HAP-1 (cell line): ENCODE data around the gene PDGFRA.

Experiments
- DNase-seq, 2 experiments: peaks; one replicate each; pipeline ENCODE4 v3.0.0-alpha.2; 2016 to 2020; ENCODE audit warnings: low spot score in 2 of 2
- H3K27me3 ChIP-seq: fragments of 250-450 bp; sonication (Bioruptor Pico); 2 replicates; pipeline ENCODE4 v1.5.1; 2020; ENCODE audit warnings: low read depth, mild to moderate bottlenecking, moderate library complexity
- H3K36me3 ChIP-seq: fragments of 250-450 bp; sonication (Bioruptor Pico); replicated peaks from 2 replicates; pipeline ENCODE4 v1.5.1; 2020; ENCODE audit warnings: mild to moderate bottlenecking
- H3K4me1 ChIP-seq: fragments of 250-450 bp; sonication (Bioruptor Pico); 2 replicates; pipeline ENCODE4 v1.5.1; 2020; ENCODE audit warnings: mild to moderate bottlenecking
- H3K4me3 ChIP-seq: fragments of 250-450 bp; sonication (Bioruptor Pico); 2 replicates; pipeline ENCODE4 v1.5.1; 2020; ENCODE audit warnings: mild to moderate bottlenecking, moderate library complexity
- H3K9me3 ChIP-seq: fragments of 250-450 bp; sonication (Bioruptor Pico); 2 replicates; pipeline ENCODE4 v1.5.1; 2020; ENCODE audit warnings: mild to moderate bottlenecking, moderate library complexity
- in situ Hi-C: fragments of 300-500 bp; cut with MboI; formaldehyde crosslinking; loops from 3 replicates; pipeline ENCODE4 v1.14.3; 2020; ENCODE audit warnings: low sequenced_read_pairs, inconsistent platforms, mixed read lengths

Gene PDGFRA

GRCh38 chr4:54278216-54278615, 49.1 kb downstream of the PDGFRA start:
- DNase-seq: peak in 1 of 2 experiments; percentile 7
- no peaks in the 10 kb centered on the region for H3K27me3 ChIP-seq
- H3K36me3 ChIP-seq: peaks cover 32% of the 10 kb centered on the region
- in situ Hi-C loops: no loop called here
- H3K4me1 ChIP-seq: no peaks in the 10 kb centered on the region; the same call in 1 of the 2 replicates
- peaks cover 3% of the 10 kb centered on the region for H3K9me3 ChIP-seq
- no peak overlapping the region for H3K4me3 ChIP-seq

DNA sequence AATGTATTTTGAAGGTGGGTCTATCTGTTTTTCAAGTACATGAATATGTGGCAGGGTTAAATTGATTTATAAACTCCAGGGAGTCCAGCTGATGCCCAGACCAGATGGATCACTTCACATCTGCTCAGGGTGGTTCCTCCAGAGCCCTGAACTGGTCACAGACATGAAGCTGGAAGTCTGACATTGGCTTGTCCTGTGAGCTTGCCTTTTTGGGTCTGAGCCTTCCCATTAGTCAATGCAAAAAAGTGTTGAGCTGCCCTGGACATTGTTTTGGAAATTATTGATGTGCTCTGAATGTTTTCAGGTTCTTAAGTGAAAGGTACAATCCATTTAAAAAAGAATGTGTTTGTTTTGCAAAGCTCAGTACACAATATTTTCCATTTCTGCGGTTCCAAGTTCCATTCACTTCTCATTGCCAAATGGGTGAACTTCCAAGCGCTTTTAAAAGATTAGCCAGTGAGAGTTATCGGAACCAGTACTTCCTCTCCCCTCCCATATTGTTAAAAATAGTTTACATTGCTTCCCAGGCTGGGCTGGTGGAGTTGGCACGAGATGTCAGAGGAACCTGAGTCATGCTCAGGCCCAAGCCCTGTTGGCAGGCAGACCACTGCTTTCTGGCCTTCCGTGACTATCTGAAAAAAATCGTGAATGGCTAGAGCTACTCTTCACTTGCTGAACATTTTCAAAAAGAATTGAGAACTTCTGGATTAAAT, 52.1 kb downstream of the PDGFRA start:
- no peak overlapping the region for H3K4me3 ChIP-seq
- peaks cover 24% of the 10 kb centered on the region for H3K36me3 ChIP-seq
- in situ Hi-C loops: no loop called here
- no peak for DNase-seq
- H3K9me3 ChIP-seq: peaks cover 3% of the 10 kb centered on the region
- no peaks in the 10 kb centered on the region for H3K27me3 ChIP-seq
- H3K4me1 ChIP-seq: no peaks in the 10 kb centered on the region; the same call in 1 of the 2 replicates

DNA sequence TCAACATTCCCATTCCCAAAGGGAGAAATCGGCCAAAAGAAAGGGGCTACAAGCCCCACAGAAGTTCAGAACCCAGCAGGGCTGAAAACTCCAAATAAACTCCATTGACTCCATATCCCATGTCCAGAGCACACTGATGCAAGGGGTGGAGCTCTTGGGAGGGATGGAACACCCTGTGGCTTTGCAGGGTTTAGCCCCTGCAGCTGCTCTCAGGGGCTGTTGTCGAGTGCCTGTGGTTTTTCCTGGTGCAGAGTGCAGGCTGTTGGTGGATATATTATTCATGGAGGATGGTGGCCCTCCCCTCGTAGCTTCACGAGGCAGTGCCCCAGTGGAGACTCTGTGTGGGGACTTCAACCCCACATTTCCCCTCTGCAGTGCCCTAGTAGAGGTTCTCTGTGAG, 53.7 kb downstream of the PDGFRA start:
- Histone ChIP-seq H3K9me3 (peaks cover 3% of the 10 kb centered on the region), H3K4me1 (no peaks in the 10 kb centered on the region), H3K27me3 (no peaks in the 10 kb centered on the region), H3K36me3 (peaks cover 26% of the 10 kb centered on the region), H3K4me3 (no peak overlapping the region)
- DNase-seq: no peak
- in situ Hi-C loops: no loop called here

DNA sequence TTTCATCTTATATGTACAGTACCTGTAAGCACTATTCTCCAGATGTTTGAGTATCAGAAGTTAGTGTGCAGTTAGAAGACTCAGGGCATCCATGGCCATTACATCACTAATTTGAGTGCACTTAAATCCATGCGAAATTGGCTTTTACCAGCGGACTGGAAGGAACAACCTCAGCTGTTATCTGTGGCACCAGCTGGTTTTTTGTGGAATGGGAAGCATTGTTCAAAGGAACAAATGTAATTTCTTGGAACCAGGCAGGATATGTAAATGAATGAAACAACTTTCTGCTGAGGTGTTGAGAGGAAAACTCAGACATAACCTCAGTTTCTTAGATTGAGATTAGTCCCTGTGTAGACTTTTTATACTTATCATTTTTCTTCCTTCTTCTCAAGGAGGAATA, 60.2 kb downstream of the PDGFRA start:
- Histone ChIP-seq H3K27me3 (no peaks in the 10 kb centered on the region), H3K4me3 (no peak overlapping the region), H3K4me1 (no peaks in the 10 kb centered on the region), H3K36me3 (peaks cover 10% of the 10 kb centered on the region), H3K9me3 (no peaks in the 10 kb centered on the region)
- in situ Hi-C loops: no loop called here
- no peak for DNase-seq

DNA sequence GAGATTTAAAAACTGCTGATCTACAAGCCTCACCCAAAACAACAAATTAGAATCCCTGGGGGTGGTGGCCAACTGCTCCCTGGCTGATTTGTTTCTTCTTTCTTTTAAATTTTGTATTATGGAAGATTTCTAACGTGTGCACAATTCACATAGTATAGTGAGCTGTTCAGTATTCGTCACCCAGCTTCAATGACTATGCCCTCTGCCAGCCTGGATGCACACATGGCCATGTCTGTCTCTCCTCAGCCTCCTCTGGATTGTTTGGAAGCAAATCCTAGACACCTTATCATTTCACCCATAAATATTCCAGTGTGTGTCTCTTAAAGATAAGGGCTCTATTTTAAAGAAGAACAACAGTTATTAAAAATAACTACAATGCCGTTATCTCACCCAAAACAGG, 61.9 kb downstream of the PDGFRA start:
- H3K9me3 ChIP-seq: no peaks in the 10 kb centered on the region
- in situ Hi-C loops: no loop called here

DNA sequence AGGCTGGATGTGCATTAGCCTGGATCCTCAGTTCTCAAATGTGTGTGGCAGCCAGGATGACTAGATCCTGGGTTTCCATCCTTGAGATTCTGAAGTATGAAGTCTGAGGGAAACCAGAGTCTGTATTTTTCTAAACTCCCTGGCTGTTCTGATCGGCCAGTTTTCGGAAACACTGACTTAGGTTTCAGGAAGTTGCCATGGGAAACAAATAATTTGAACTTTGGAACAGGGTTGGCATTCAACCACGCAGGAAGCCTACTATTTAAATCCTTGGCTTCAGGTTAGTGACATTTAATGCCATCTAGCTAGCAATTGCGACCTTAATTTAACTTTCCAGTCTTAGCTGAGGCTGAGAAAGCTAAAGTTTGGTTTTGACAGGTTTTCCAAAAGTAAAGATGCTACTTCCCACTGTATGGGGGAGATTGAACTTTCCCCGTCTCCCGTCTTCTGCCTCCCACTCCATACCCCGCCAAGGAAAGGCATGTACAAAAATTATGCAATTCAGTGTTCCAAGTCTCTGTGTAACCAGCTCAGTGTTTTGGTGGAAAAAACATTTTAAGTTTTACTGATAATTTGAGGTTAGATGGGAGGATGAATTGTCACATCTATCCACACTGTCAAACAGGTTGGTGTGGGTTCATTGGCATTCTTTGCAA, 67.6 kb downstream of the PDGFRA start:
- in situ Hi-C loops: no loop called here
- Histone ChIP-seq H3K4me3 (no peak overlapping the region), H3K4me1 (no peaks in the 10 kb centered on the region), H3K9me3 (no peaks in the 10 kb centered on the region), H3K36me3 (peaks cover 3% of the 10 kb centered on the region; the same call in 1 of the 2 replicates), H3K27me3 (no peaks in the 10 kb centered on the region)
- no peak for DNase-seq

More for the DNA sequence above, 61.9 kb downstream of the PDGFRA start:
- H3K36me3 ChIP-seq: peaks cover 13% of the 10 kb centered on the region
- DNase-seq: no peak
- H3K4me1 ChIP-seq: no peaks in the 10 kb centered on the region
- no peaks in the 10 kb centered on the region for H3K27me3 ChIP-seq
- no peak overlapping the region for H3K4me3 ChIP-seq

- DNase-seq: no peak
- no peaks in the 10 kb centered on the region for H3K36me3 ChIP-seq
- in situ Hi-C loops: loop anchor here (25.0 kb wide), 2 partner anchors 654 to 1004 kb away; no protein-coding TSS in a partner anchor
- H3K4me1 ChIP-seq: no peaks in the 10 kb centered on the region
- H3K4me3 ChIP-seq: no peak overlapping the region
- H3K9me3 ChIP-seq: no peaks in the 10 kb centered on the region
- peaks cover 20% of the 10 kb centered on the region for H3K27me3 ChIP-seq
Observed at GRCh38 chr4:54308110-54308509, 79.0 kb downstream of the PDGFRA start.

DNA sequence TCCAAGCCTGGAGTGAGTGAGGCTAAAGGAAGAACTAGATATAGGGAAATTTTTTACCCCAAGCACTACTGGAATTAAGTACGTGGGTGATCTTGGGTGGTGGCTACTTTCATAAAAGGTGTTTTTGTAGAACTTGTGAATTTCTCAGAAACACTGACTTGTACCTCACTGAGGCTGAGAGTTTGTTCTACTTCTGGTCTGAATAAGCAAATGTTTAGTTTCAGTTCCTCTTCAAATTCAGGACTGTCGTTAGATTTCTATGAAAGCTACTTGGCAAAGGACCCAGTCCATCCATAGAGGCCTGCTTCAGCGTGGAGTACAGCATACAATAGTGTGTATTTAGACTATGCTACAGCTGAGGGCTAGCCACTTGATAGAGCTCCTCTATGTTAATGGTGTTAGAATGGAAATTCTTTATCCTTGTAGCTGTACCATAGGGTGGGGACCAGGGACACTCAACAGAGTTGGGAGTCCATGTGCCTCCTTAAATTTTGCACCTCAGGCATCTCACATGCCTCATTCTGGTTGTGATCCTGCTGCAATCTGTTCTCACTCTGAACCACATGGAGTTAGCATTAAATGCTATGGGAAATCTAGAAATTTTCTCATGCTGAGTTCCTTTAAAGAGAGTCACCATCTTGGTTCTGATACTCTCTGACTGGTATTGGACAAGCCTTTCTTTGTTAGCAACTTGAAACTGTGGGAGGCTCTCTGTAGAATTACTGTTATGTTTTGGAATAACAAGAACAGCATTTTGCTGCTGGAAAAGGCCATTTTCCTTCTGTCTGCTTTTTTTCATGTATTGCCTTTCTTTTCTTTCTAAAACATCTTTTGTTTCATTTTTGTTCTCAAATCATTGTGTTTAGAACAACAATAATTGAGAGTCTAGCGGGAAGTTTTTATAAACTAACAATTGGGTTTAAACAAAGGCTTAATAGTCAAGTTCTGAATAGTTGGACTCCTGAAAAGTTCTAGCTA, 86.8 kb downstream of the PDGFRA start:
- Histone ChIP-seq H3K27me3 (peaks cover 9% of the 10 kb centered on the region; the same call in 1 of the 2 replicates), H3K4me1 (no peaks in the 10 kb centered on the region), H3K36me3 (no peaks in the 10 kb centered on the region), H3K4me3 (no peak overlapping the region), H3K9me3 (no peaks in the 10 kb centered on the region)
- in situ Hi-C loops: loop anchor here (25.0 kb wide), 2 partner anchors 646 to 996 kb away; no protein-coding TSS in a partner anchor
- DNase-seq: no peak

DNA sequence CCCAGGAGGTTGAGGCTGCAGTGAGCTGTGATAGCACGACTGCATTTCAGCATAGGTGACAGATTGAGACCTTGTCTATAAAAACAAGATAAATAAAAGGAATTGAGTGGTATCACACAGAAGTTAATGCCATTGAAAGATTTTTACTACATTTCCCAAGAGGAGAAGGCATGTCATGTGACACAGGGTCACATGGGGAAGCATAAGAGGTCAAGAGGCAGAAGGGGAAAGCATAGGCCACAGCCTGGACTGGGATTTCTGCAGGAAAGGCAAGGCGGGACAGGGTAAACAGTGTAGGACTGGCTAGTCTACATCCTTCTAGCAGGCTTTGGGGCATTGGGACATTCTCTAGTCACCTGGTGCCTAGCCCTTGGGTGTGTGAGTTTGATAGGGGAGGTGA, 88.6 kb downstream of the PDGFRA start:
- H3K9me3 ChIP-seq: no peaks in the 10 kb centered on the region
- in situ Hi-C loops: loop anchor here (25.0 kb wide), 2 partner anchors 645 to 995 kb away; no protein-coding TSS in a partner anchor
- no peaks in the 10 kb centered on the region for H3K4me1 ChIP-seq
- H3K27me3 ChIP-seq: peaks cover 6% of the 10 kb centered on the region; the same call in 1 of the 2 replicates
- no peak overlapping the region for H3K4me3 ChIP-seq
- no peaks in the 10 kb centered on the region for H3K36me3 ChIP-seq
- no peak for DNase-seq

- no peaks in the 10 kb centered on the region for H3K4me1 ChIP-seq
- H3K9me3 ChIP-seq: no peaks in the 10 kb centered on the region
- peaks cover 6% of the 10 kb centered on the region; the same call in 1 of the 2 replicates for H3K27me3 ChIP-seq
- in situ Hi-C loops: loop anchor here (25.0 kb wide), 2 partner anchors 643 to 993 kb away; no protein-coding TSS in a partner anchor
- H3K36me3 ChIP-seq: no peaks in the 10 kb centered on the region
- peak; percentile 40 to 43 for DNase-seq
- H3K4me3 ChIP-seq: no peak overlapping the region
Observed at GRCh38 chr4:54318904-54319303, 89.8 kb downstream of the PDGFRA start.

- no peaks in the 10 kb centered on the region for H3K4me1 ChIP-seq
- H3K36me3 ChIP-seq: no peaks in the 10 kb centered on the region
- in situ Hi-C loops: loop anchor here (10.0 to 25.0 kb wide), 3 partner anchors 114 to 991 kb away; no protein-coding TSS in a partner anchor
- peaks cover 3% of the 10 kb centered on the region; the same call in 1 of the 2 replicates for H3K27me3 ChIP-seq
- H3K4me3 ChIP-seq: no peak overlapping the region
- DNase-seq: no peak
- H3K9me3 ChIP-seq: no peaks in the 10 kb centered on the region
Observed at GRCh38 chr4:54320826-54321685, 92.0 kb downstream of the PDGFRA start.

- DNase-seq: peak; percentile 74 to 79
- Histone ChIP-seq H3K27me3 (peaks cover 3% of the 10 kb centered on the region; the same call in 1 of the 2 replicates), H3K9me3 (no peaks in the 10 kb centered on the region), H3K4me1 (no peaks in the 10 kb centered on the region), H3K4me3 (no peak overlapping the region), H3K36me3 (no peaks in the 10 kb centered on the region)
- in situ Hi-C loops: loop anchor here (10.0 to 25.0 kb wide), 3 partner anchors 112 to 989 kb away; no protein-coding TSS in a partner anchor
Observed at GRCh38 chr4:54322818-54323417, 93.8 kb downstream of the PDGFRA start.
